Glutamatergic neuron (in vitro differentiated cells): Measurements from ENCODE around the gene CELF5. TPM values are rescaled to one million over a fixed set of nuclear protein-coding genes. Genes with fewer than 3 reads are reported as not detected.

Experiments
- DNase-seq: peaks from one replicate; pipeline ENCODE4 v3.0.0; 2022
- H3K27ac Mint-ChIP-seq: one replicate; pipeline ENCODE4 v1.8.0; 2020; ENCODE audit warnings: mild to moderate bottlenecking, mixed read lengths, inconsistent platforms; ENCODE audit not compliant: unreplicated experiment
- H3K27me3 Mint-ChIP-seq: one replicate; pipeline ENCODE4 v1.8.0; 2020; ENCODE audit warnings: mild to moderate bottlenecking, moderate library complexity, mixed read lengths, inconsistent platforms; ENCODE audit not compliant: unreplicated experiment
- H3K36me3 Mint-ChIP-seq: one replicate; pipeline ENCODE4 v1.8.0; 2020; ENCODE audit warnings: mild to moderate bottlenecking, mixed read lengths, inconsistent platforms; ENCODE audit not compliant: unreplicated experiment
- H3K4me1 Mint-ChIP-seq: one replicate; pipeline ENCODE4 v1.8.0; 2020; ENCODE audit warnings: mild to moderate bottlenecking, low read depth, mixed read lengths, inconsistent platforms; ENCODE audit not compliant: unreplicated experiment
- H3K4me3 Mint-ChIP-seq: one replicate; pipeline ENCODE4 v1.8.0; 2020; ENCODE audit warnings: mild to moderate bottlenecking, mixed read lengths, inconsistent platforms; ENCODE audit not compliant: unreplicated experiment
- H3K9me3 Mint-ChIP-seq: one replicate; pipeline ENCODE4 v1.8.0; 2020; ENCODE audit warnings: mild to moderate bottlenecking, moderate library complexity, mixed read lengths, inconsistent platforms; ENCODE audit not compliant: unreplicated experiment
- total RNA-seq: library from RNA; stranded (reverse); fragmentation: NEBNext Ultra II Directional; extraction: Animal tissue kit (Norgen Biotek cat#: 25700); gene quantifications from one replicate; pipeline ENCODE4 v1.2.1, GENCODE V29; 2021; ENCODE audit not compliant: unreplicated experiment
- TF ChIP-seq, protein P1 (sequence below): fragments of 200-600 bp; sonication (generic); IDR thresholded peaks from one replicate; pipeline ENCODE4 v1.5.0; 2021; ENCODE audit not compliant: partially characterized antibody, unreplicated experiment

CELF5 gene
- total RNA-seq, 1 donor from 2014 or later: 12.5 TPM

- Mint-ChIP-seq H3K27ac (no peak overlapping the region), H3K4me1 (no peaks in the 10 kb centered on the region), H3K36me3 (no peaks in the 10 kb centered on the region), H3K27me3 (peaks cover 13% of the 10 kb centered on the region), H3K4me3 (peak overlapping the region; percentile 42), H3K9me3 (peaks cover 1% of the 10 kb centered on the region)
- TF ChIP-seq, protein P1, sequence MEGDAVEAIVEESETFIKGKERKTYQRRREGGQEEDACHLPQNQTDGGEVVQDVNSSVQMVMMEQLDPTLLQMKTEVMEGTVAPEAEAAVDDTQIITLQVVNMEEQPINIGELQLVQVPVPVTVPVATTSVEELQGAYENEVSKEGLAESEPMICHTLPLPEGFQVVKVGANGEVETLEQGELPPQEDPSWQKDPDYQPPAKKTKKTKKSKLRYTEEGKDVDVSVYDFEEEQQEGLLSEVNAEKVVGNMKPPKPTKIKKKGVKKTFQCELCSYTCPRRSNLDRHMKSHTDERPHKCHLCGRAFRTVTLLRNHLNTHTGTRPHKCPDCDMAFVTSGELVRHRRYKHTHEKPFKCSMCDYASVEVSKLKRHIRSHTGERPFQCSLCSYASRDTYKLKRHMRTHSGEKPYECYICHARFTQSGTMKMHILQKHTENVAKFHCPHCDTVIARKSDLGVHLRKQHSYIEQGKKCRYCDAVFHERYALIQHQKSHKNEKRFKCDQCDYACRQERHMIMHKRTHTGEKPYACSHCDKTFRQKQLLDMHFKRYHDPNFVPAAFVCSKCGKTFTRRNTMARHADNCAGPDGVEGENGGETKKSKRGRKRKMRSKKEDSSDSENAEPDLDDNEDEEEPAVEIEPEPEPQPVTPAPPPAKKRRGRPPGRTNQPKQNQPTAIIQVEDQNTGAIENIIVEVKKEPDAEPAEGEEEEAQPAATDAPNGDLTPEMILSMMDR: no peak
- DNase-seq: no peak
These were observed 85.8 kb downstream of the CELF5 start for GRCh38 chr19:3310280-3310679.

GRCh38 chr19:3310711-3311110, 86.2 kb downstream of the CELF5 start:
- no peak for DNase-seq
- no peaks in the 10 kb centered on the region for H3K36me3 Mint-ChIP-seq
- H3K4me1 Mint-ChIP-seq: no peaks in the 10 kb centered on the region
- no peak overlapping the region for H3K27ac Mint-ChIP-seq
- H3K27me3 Mint-ChIP-seq: peaks cover 13% of the 10 kb centered on the region
- H3K9me3 Mint-ChIP-seq: peaks cover 3% of the 10 kb centered on the region
- TF ChIP-seq, protein P1: no peak
- no peak overlapping the region for H3K4me3 Mint-ChIP-seq

DNA sequence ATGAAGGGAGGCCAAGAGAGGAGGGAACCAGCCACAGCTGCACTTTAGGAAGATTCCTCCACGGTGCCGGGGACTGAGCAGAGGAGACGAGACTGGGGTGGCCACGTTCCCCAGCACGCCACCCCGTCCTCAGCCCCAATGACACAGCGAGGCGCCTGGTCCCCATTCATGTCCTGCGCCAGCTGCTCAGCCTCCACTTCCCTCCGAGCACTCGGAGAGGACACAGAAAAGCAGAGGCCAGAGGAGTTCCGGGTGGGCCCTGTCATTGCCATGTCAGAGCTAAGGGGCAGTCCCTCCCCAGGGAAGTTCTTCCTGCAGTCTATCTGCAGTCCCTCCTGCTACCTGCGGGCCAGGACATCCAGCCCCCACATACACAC, 88.7 kb downstream of the CELF5 start:
- TF ChIP-seq, protein P1: no peak
- H3K4me3 Mint-ChIP-seq: no peak overlapping the region
- H3K27ac Mint-ChIP-seq: no peak overlapping the region
- H3K36me3 Mint-ChIP-seq: no peaks in the 10 kb centered on the region
- peaks cover 5% of the 10 kb centered on the region for H3K9me3 Mint-ChIP-seq
- peaks cover 16% of the 10 kb centered on the region for H3K27me3 Mint-ChIP-seq
- DNase-seq: no peak
- H3K4me1 Mint-ChIP-seq: no peaks in the 10 kb centered on the region

- TF ChIP-seq, protein P1: no peak
These were observed 90.7 kb downstream of the CELF5 start for GRCh38 chr19:3314962-3315675.

GRCh38 chr19:3315676-3315973, 91.2 kb downstream of the CELF5 start:
- H3K9me3 Mint-ChIP-seq: peaks cover 4% of the 10 kb centered on the region
- H3K36me3 Mint-ChIP-seq: no peaks in the 10 kb centered on the region
- no peaks in the 10 kb centered on the region for H3K4me1 Mint-ChIP-seq
- no peak overlapping the region for H3K27ac Mint-ChIP-seq
- no peak for DNase-seq
- TF ChIP-seq, protein P1: no peak
- H3K4me3 Mint-ChIP-seq: no peak overlapping the region
- peaks cover 9% of the 10 kb centered on the region for H3K27me3 Mint-ChIP-seq

More at GRCh38 chr19:3314962-3315675, 90.7 kb downstream of the CELF5 start:
- no peak for DNase-seq
- H3K9me3 Mint-ChIP-seq: peaks cover 5% of the 10 kb centered on the region
- peaks cover 12% of the 10 kb centered on the region for H3K27me3 Mint-ChIP-seq
- H3K4me3 Mint-ChIP-seq: no peak overlapping the region
- no peaks in the 10 kb centered on the region for H3K4me1 Mint-ChIP-seq
- H3K27ac Mint-ChIP-seq: no peak overlapping the region
- no peaks in the 10 kb centered on the region for H3K36me3 Mint-ChIP-seq
